ENCODE measurements around the gene FSTL3. TPM values are rescaled to one million over a fixed set of nuclear protein-coding genes. Genes with fewer than 3 reads are reported as not detected.

Gene FSTL3
- total RNA-seq, 2 experiments from 2014 or later, result 1.6 to 2.1 TPM

DNA sequence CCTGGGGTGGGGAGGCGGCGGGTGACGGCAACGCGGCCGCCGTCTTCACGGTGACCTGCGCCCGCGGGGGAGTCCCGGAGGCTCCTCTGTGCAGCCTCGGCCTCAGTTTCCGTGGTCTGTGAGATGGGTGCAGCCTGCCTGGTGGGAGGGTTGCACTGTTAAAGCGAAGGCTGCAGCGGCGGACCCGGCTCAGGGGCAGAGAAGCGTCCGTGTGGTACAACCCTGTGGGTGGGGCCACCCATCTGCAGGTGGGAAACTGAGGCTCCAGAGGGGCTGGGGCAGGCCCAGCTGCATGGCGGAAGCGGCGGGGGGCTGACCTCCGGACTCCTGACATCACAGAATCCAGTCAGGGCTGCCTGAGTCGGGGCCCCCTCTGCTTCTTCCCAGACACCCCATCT is 36.0 kb upstream of the FSTL3 start:
- Mint-ChIP-seq H3K4me3 (peak overlapping the region; percentile 7), H3K4me1 (peaks cover 9% of the 10 kb centered on the region), H3K27me3 (peaks cover 2% of the 10 kb centered on the region), H3K27ac (no peak overlapping the region), H3K36me3 (ENCODE audit: low read depth) (no peaks in the 10 kb centered on the region), H3K9me3 (no peaks in the 10 kb centered on the region)
- ChIA-PET CTCF (no interaction called here), POLR2A (no interaction called here)
- no peak for DNase-seq

DNA sequence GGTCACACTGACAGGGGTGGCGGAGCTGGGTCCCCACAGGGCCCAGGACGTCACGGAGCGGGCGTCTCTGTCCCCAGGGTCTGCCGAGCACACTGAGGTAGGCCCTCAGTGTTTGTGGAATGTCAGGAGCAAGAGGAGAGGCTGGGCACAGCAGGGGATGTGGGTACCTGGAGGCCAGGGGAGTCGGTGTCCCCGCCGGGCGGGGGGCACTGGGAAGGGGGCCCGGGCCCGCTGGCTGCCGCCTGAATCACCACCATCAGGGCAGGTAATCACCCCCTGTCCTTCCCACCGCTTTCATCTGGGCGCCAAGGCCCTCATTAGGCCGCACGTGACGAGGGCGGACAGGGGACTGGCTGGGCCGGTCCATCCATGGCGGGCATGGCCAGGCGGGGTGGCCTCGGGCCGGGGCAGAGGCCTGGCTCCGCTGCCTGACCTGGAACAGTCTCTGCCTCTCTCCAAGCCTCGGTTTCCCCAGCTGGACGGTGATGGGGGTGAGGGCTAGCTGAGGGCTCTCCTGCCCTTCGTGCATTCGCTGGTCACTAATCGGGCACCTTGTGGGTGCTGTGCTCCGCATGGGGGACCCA is 35.5 kb upstream of the FSTL3 start:
- peaks cover 2% of the 10 kb centered on the region for H3K27me3 Mint-ChIP-seq
- ChIA-PET CTCF (interaction anchor here (0.6 to 1.2 kb wide), 3 partner anchors 158 to 640 kb away, joined by 3 to 4 read pairs (median 3); no protein-coding TSS in a partner anchor), POLR2A (no interaction called here)
- no peaks in the 10 kb centered on the region for H3K9me3 Mint-ChIP-seq
- peaks cover 9% of the 10 kb centered on the region for H3K4me1 Mint-ChIP-seq
- H3K36me3 Mint-ChIP-seq (ENCODE audit: low read depth), result no peaks in the 10 kb centered on the region
- DNase-seq, result no peak
- H3K27ac Mint-ChIP-seq, result no peak overlapping the region
- H3K4me3 Mint-ChIP-seq, result no peak overlapping the region

DNA sequence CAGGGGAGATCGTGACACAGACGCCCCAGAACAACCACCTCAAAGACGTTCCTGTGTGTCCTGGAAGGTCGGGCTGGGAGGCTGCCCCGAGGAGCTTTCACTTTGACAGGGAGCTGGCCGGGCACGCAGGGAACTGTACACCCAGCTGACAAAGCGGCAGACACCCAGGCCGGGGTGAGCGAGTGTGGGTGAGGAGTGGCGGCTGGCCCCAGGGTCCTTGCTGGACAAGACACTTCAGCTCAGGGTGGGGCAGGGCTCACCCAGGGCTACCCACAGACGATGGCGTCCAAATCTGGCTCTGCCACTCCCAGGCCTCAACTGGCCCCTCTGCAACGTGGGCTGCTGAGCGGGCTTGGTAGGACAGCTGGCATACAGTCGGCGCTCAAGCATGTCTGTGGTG is 34.5 kb upstream of the FSTL3 start:
- POLR2A ChIA-PET, result no interaction called here
- H3K27ac Mint-ChIP-seq, result no peak overlapping the region
- CTCF ChIA-PET, result interaction anchor here (1.2 kb wide), 1 partner anchor 157 kb away, joined by 3 read pairs; no protein-coding TSS in a partner anchor

DNA sequence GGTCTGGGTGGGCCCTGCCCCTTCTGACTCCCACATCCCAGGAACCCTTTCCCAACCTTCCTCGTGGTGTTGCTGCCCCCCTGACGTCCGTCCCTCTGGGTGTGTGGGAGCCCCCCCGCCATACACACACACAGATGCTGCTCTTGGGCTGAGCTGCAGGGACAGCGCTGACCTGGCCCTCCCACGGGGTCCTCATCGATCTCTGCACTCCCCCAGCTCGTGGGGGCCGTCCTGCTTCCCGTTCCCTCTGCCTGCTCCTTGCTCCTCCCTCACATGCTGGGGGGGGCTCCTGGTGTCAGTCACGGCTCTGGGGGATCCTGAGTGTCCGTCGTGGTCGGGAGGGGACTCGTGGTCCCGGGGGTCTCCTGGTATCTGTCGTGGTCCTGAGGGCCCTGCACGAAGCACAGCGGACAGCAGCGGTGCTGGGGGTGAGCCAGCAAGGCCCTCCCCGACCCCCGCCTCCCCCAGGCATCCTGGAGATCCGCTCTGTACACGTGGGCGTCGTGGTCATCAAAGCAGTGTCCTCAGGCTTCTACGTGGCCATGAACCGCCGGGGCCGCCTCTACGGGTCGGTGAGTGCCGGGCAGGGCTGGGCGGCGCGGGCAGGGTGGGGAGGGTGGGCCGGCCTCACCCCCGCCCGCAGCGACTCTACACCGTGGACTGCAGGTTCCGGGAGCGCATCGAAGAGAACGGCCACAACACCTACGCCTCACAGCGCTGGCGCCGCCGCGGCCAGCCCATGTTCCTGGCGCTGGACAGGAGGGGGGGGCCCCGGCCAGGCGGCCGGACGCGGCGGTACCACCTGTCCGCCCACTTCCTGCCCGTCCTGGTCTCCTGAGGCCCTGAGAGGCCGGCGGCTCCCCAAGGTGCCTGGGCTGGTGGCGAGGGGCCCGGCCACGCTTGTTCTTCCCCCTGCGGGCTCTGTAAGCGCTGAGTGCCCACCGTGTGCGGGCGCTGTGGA is 33.1 kb upstream of the FSTL3 start:
- peaks cover 2% of the 10 kb centered on the region for H3K27me3 Mint-ChIP-seq
- ChIA-PET POLR2A (no interaction called here), CTCF (interaction anchor here (1.2 kb wide), 1 partner anchor 9 kb away, joined by 4 read pairs; no protein-coding TSS in a partner anchor)
- H3K36me3 Mint-ChIP-seq (ENCODE audit: low read depth), result peaks cover 3% of the 10 kb centered on the region
- no peak overlapping the region for H3K27ac Mint-ChIP-seq
- no peak for DNase-seq
- H3K4me1 Mint-ChIP-seq, result peaks cover 7% of the 10 kb centered on the region
- no peaks in the 10 kb centered on the region for H3K9me3 Mint-ChIP-seq
- no peak overlapping the region for H3K4me3 Mint-ChIP-seq

More for the DNA sequence above, 34.5 kb upstream of the FSTL3 start:
- peaks cover 3% of the 10 kb centered on the region for H3K36me3 Mint-ChIP-seq (ENCODE audit: low read depth)
- no peaks in the 10 kb centered on the region for H3K9me3 Mint-ChIP-seq
- no peak for DNase-seq
- peaks cover 2% of the 10 kb centered on the region for H3K27me3 Mint-ChIP-seq
- no peak overlapping the region for H3K4me3 Mint-ChIP-seq
- peaks cover 9% of the 10 kb centered on the region for H3K4me1 Mint-ChIP-seq

DNA sequence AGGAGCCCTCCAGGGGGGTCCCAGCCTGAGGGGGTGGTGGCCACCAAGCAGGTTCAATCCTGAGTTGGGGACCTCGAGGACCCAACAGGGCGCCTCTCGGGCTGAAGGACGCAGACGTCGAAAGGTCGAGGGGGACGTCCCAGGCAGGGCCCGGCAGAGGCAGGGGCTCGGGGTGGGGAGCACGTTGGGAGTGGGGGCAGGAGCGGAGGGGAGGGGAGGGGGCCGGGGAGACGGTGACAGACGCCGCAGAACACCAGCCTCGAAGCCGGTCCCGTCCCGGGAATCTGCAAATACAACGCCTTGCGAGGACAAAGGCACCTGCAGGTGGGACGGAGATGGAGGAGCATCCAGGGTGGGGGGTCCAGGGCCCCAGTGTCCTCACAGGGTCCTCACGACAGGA is 32.5 kb upstream of the FSTL3 start:
- H3K4me1 Mint-ChIP-seq, result peaks cover 7% of the 10 kb centered on the region
- no peak overlapping the region for H3K4me3 Mint-ChIP-seq
- no peak overlapping the region for H3K27ac Mint-ChIP-seq
- ChIA-PET CTCF (interaction anchor here (0.6 kb wide), 1 partner anchor 18 kb away, joined by 6 read pairs; no protein-coding TSS in a partner anchor), POLR2A (no interaction called here)
- no peak for DNase-seq
- H3K36me3 Mint-ChIP-seq (ENCODE audit: low read depth), result peaks cover 5% of the 10 kb centered on the region
- peaks cover 2% of the 10 kb centered on the region for H3K27me3 Mint-ChIP-seq
- H3K9me3 Mint-ChIP-seq, result no peaks in the 10 kb centered on the region

DNA sequence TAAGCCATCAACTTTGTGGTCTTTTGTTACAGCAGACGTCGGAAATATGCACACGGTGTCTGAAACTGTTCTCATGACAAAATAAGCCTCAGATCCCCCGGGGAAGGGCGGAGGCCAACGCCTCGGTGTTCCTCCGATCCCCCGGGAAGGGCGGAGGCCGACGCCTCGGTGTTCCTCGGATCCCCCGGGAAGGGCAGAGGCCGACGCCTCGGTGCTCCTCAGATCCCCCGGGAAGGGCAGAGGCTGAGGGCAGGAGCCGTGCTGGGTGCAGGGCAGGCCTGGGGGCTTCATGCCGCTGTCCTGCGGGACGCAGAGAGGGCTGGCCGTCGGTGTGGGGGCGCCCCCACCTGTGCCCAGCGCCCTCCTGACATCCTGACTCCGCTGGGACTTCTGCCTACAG is 31.8 kb upstream of the FSTL3 start:
- no peak for DNase-seq
- Mint-ChIP-seq H3K27me3 (peaks cover under 1% of the 10 kb centered on the region), H3K27ac (no peak overlapping the region), H3K9me3 (no peaks in the 10 kb centered on the region), H3K4me3 (no peak overlapping the region), H3K36me3 (ENCODE audit: low read depth) (peaks cover 6% of the 10 kb centered on the region), H3K4me1 (peaks cover 1% of the 10 kb centered on the region)
- ChIA-PET POLR2A (no interaction called here), CTCF (interaction anchor here (0.6 kb wide), 1 partner anchor 18 kb away, joined by 6 read pairs; no protein-coding TSS in a partner anchor)

DNA sequence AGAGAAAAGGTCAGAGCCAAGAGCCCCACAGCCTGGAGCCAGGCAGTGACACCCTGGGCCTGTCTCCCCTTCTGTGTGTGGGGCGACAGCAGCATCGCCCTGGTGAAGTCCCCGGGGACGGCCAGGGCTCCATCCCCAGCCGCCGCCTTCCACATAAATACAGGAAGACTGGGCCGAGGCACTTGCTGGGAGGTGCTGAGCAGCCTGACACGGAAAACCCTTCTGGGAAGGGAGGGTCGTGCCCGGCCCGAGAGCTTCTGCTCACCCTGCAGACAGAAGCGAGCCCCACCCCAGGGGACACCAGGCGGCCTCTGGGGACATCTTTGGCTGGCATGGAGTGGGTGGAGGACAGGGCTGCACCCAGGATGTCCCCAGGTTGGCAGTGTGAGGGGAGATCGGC is 31.4 kb upstream of the FSTL3 start:
- no peak for DNase-seq
- Mint-ChIP-seq H3K9me3 (no peaks in the 10 kb centered on the region), H3K4me3 (no peak overlapping the region), H3K27ac (no peak overlapping the region), H3K36me3 (ENCODE audit: low read depth) (peaks cover 6% of the 10 kb centered on the region), H3K4me1 (no peaks in the 10 kb centered on the region), H3K27me3 (no peaks in the 10 kb centered on the region)
- ChIA-PET CTCF (no interaction called here), POLR2A (no interaction called here)

DNA sequence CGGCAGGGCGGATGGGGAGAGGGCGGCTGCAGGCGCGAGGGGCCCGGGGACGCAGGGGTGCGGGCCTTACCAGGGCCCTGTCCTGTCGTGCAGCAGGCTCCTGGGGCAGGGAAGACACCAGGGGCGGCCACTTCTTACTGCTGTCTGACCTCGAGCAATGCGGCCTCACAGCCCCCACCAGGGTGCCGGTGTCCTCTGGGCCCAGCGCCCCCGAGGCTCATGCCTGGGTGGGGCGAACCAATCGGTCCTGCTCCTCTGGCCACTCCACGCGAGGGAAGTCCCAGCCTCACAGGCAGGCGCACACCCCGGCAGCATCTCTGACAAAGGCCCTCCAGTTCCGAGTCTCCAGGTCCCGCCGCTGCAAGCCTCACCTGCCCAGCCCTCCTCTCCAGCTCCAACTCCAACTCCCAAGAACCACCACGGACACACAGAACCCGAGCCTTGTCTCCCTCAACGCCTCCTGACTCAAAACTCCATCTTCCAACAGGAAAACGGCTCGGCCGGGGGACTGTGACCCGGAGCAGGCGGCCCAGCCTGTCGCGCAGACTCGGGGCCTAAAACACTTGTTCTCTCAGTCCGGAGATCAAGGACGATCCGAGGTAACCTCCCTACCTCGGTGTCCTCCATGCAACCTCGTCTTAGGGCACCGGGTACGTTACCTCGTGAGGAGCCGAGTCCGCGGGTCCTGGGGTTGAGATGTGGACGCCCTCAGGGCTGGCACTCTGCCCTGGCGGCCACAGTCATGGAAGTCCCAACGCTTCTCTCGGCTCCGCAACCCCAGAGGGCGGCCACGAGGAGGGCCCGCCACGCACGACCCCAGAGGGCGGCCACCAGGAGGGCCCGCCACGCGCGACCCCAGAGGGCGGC is 30.0 kb upstream of the FSTL3 start:
- no peak for DNase-seq
- no peak overlapping the region for H3K27ac Mint-ChIP-seq
- CTCF ChIA-PET, result no interaction called here
- no peak overlapping the region for H3K4me3 Mint-ChIP-seq
- H3K36me3 Mint-ChIP-seq (ENCODE audit: low read depth), result peaks cover 6% of the 10 kb centered on the region
- no peaks in the 10 kb centered on the region for H3K27me3 Mint-ChIP-seq
- POLR2A ChIA-PET, result no interaction called here
- no peaks in the 10 kb centered on the region for H3K9me3 Mint-ChIP-seq
- H3K4me1 Mint-ChIP-seq, result no peaks in the 10 kb centered on the region

DNA sequence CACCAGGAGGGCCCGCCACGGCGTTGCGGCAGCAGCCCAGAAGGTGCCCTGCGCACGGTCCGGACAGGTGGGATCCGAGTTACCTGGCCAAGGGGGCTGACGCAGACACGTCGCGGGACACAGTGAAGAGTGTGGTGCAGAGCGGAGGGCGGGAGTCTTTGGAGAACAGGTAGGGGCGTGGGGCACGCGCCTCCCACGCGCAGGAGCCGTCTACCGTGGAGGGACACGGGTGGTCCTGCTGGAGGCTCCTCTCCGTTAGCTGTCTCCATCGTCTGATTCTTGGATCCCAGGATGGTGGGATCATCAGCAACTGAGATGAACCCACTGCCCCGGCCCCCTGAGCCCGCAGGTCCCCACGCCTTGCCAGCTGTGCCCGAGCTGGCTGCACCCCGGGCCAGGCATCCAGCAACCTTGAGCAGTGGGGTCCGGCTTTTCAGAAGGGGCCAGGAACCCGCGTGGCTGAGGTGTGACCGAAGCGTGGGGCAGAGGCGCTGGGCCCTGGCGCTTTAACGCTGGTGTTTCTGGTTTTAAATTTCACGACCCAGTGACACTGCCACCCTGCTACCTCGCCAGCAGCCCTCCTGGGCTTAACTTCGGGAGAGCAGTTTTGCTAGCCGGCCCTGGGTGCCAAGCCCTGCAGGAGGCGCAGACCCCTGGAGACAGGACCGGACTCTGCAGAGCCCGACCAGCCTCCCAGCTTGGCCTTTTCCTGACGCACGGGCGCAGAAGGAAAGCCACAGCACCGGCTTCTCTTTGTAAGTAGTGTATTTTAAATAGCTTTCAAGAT is 29.2 kb upstream of the FSTL3 start:
- Mint-ChIP-seq H3K4me1 (no peaks in the 10 kb centered on the region), H3K36me3 (ENCODE audit: low read depth) (peaks cover 6% of the 10 kb centered on the region), H3K27me3 (no peaks in the 10 kb centered on the region), H3K4me3 (no peak overlapping the region), H3K9me3 (no peaks in the 10 kb centered on the region), H3K27ac (no peak overlapping the region)
- ChIA-PET POLR2A (no interaction called here), CTCF (no interaction called here)
- DNase-seq, result no peak

DNA sequence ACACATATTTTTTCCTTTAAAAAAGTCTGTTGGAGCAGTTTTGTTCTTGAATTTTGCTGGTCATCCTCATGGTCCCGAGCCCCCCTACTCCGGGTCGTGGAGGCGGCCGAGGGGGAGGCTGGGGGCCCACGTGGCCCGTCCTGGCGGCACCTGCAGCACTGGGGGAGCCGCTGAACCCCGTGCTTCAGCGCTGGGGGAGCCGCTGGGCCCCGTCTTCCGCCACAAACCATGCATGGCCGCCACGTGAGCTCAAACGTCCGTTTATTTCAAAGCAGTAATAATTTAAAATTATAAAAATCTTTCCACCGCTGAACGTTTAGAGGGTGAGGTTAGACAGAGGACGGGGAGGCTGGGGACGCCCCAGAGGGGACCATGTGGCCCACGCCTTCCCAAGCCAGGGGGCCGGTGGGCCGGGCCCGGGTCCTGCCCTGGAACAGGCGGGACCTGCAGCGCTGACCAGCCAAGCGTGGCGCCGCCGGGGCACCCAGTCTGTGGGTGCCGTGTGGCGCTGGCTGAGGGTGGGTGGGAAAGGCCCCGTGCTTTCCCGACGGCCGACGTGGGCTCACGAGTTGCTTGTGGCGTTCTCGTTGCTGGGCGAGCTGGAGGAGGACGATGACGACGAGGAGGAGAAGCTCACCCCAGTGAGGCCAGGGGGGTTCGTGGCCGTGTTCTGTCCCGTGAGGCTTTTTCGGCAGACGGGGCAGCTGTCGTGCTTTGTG is 28.5 kb upstream of the FSTL3 start:
- no peaks in the 10 kb centered on the region for H3K9me3 Mint-ChIP-seq
- POLR2A ChIA-PET, result no interaction called here
- CTCF ChIA-PET, result no interaction called here
- no peak overlapping the region for H3K27ac Mint-ChIP-seq
- H3K36me3 Mint-ChIP-seq (ENCODE audit: low read depth), result peaks cover 6% of the 10 kb centered on the region
- H3K27me3 Mint-ChIP-seq, result no peaks in the 10 kb centered on the region
- no peak overlapping the region for H3K4me3 Mint-ChIP-seq
- DNase-seq, result no peak
- H3K4me1 Mint-ChIP-seq, result no peaks in the 10 kb centered on the region

DNA sequence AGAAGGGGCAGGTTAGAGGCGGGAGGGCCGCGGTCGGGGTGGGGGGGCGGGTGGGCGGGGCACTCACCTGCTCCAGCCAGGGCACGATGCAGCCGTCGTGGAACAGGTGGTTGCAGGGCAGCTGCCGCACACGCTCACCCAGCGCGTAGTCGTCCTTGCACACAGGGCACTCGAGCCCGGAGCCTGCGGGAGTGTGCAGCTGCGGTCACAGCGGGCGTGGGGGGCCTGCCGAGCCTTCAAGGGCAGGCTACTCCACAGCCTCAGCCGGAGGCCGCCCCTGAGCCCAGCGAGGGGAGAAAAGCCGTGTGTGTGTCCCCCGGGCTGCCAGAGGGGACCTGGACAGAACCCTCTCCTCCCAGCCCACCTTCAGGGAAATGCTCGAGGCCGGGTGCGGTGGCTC is 27.9 kb upstream of the FSTL3 start:
- H3K4me3 Mint-ChIP-seq, result no peak overlapping the region
- H3K4me1 Mint-ChIP-seq, result no peaks in the 10 kb centered on the region
- peaks cover 6% of the 10 kb centered on the region for H3K36me3 Mint-ChIP-seq (ENCODE audit: low read depth)
- ChIA-PET CTCF (no interaction called here), POLR2A (no interaction called here)
- DNase-seq, result no peak
- H3K9me3 Mint-ChIP-seq, result no peaks in the 10 kb centered on the region
- H3K27ac Mint-ChIP-seq, result no peak overlapping the region
- no peaks in the 10 kb centered on the region for H3K27me3 Mint-ChIP-seq
